GM12878 (cell line): ENCODE data around the gene C9orf72.

Source experiments
- CHD4 ChIP-seq: fragments of 200-600 bp; sonication (generic); IDR thresholded peaks from 2 replicates; pipeline ENCODE4 v1.6.1; 2016; ENCODE audit warnings: mild to moderate bottlenecking
- MTA3 ChIP-seq: IDR thresholded peaks from 2 replicates; pipeline ENCODE4 v1.6.1; 2012; ENCODE audit warnings: low read length, inconsistent platforms, borderline replicate concordance
- NFIC ChIP-seq: IDR thresholded peaks from 2 replicates; pipeline ENCODE4 v1.6.1; 2012; ENCODE audit warnings: low read depth, mild to moderate bottlenecking, inconsistent platforms, low read length, moderate library complexity
- PBX3 ChIP-seq: IDR thresholded peaks from 2 replicates; pipeline ENCODE4 v1.6.1; 2011; ENCODE audit warnings: mild to moderate bottlenecking, low read depth, low read length, moderate library complexity; ENCODE audit not compliant: insufficient replicate concordance
- POLR2AphosphoS5 ChIP-seq: IDR thresholded peaks from 2 replicates; pipeline ENCODE4 v1.6.1; 2011; ENCODE audit warnings: mild to moderate bottlenecking, low read length, inconsistent platforms
- RFX5 ChIP-seq: IDR thresholded peaks from 2 replicates; pipeline ENCODE4 v1.6.1; 2011; ENCODE audit warnings: low read depth, low read length, improper control_type of control experiment
- SREBF2 ChIP-seq: IDR thresholded peaks from 2 replicates; pipeline ENCODE4 v1.6.1; 2012; ENCODE audit warnings: mild to moderate bottlenecking, low read length
- YY1 ChIP-seq: IDR thresholded peaks from 2 replicates; pipeline ENCODE4 v1.6.1; 2011; ENCODE audit warnings: low read depth, mild to moderate bottlenecking, low read length
- TF ChIP-seq, protein P1 (sequence below): IDR thresholded peaks from 2 replicates; pipeline ENCODE4 v1.6.1; 2011; ENCODE audit warnings: borderline replicate concordance, low read depth, mild to moderate bottlenecking, moderate library complexity, low read length; ENCODE audit not compliant: insufficient read depth, poor library complexity, severe bottlenecking
- TF ChIP-seq, protein P2 (sequence below), 3 experiments: IDR thresholded peaks in 2 of 3; conservative IDR thresholded peaks in 1 of 3; 2 replicates each; pipeline ENCODE4 v1.5.1; 2011; ENCODE audit warnings: low read depth in 3 of 3, low read length in 3 of 3, mild to moderate bottlenecking in 3 of 3, control low read depth in 2 of 3, moderate library complexity in 2 of 3, inconsistent platforms in 1 of 3, mixed read lengths in 1 of 3; ENCODE audit not compliant: control insufficient read depth in 2 of 3, insufficient read depth in 1 of 3; ENCODE audit errors: extremely low read depth in 1 of 3

DNA sequence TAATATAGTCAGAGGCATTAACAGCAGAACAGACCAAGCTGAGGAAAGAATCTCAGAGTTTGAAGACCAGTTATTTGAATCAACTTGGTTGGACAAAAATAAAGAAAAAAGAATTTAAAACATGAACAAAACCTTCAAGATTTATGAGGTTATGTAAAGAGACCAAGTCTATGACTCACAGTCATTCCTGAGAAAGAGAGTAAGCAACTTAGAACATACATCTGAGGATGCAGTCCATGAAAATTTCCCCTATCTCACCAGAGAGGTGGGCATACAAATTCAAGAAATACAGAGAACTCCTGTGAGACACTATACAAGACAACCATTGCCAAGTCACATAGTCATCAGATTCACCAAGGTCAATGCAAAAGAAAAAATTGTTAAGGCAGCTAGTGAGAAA is 17.4 kb upstream of the C9orf72 start:
- TF ChIP-seq SREBF2 (no peak), NFIC (no peak), CHD4 (no peak), RFX5 (no peak), MTA3 (no peak), YY1 (no peak), PBX3 (no peak), POLR2AphosphoS5 (no peak)
- TF ChIP-seq, protein P1, sequence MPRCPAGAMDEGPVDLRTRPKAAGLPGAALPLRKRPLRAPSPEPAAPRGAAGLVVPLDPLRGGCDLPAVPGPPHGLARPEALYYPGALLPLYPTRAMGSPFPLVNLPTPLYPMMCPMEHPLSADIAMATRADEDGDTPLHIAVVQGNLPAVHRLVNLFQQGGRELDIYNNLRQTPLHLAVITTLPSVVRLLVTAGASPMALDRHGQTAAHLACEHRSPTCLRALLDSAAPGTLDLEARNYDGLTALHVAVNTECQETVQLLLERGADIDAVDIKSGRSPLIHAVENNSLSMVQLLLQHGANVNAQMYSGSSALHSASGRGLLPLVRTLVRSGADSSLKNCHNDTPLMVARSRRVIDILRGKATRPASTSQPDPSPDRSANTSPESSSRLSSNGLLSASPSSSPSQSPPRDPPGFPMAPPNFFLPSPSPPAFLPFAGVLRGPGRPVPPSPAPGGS, result no peak
- TF ChIP-seq, protein P2, sequence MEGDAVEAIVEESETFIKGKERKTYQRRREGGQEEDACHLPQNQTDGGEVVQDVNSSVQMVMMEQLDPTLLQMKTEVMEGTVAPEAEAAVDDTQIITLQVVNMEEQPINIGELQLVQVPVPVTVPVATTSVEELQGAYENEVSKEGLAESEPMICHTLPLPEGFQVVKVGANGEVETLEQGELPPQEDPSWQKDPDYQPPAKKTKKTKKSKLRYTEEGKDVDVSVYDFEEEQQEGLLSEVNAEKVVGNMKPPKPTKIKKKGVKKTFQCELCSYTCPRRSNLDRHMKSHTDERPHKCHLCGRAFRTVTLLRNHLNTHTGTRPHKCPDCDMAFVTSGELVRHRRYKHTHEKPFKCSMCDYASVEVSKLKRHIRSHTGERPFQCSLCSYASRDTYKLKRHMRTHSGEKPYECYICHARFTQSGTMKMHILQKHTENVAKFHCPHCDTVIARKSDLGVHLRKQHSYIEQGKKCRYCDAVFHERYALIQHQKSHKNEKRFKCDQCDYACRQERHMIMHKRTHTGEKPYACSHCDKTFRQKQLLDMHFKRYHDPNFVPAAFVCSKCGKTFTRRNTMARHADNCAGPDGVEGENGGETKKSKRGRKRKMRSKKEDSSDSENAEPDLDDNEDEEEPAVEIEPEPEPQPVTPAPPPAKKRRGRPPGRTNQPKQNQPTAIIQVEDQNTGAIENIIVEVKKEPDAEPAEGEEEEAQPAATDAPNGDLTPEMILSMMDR (IDR thresholded peaks at IDR 0.05 in 2 of 3, conservative IDR thresholded peaks at IDR 0.05 in 1 of 3; ENCODE audit: control insufficient read depth in 2 of 3, extremely low read depth in 1 of 3, insufficient read depth in 1 of 3, low read depth in 3 of 3, low read length in 3 of 3), result no peak
